HG03378 (cell line): ENCODE results near the gene PLA1A.
"Not testable (repeated sequence)": the region's sequence is repeated elsewhere in the genome, so short reads cannot be mapped to it uniquely, and the experiment has no call there.

Source experiments
- ATAC-seq: cut with Tn5 transposase; IDR thresholded peaks from one replicate; pipeline ENCODE4 v1.9.1; 2021; ENCODE audit warnings: mild to moderate bottlenecking, moderate library complexity; ENCODE audit not compliant: unreplicated experiment

PLA1A gene

DNA sequence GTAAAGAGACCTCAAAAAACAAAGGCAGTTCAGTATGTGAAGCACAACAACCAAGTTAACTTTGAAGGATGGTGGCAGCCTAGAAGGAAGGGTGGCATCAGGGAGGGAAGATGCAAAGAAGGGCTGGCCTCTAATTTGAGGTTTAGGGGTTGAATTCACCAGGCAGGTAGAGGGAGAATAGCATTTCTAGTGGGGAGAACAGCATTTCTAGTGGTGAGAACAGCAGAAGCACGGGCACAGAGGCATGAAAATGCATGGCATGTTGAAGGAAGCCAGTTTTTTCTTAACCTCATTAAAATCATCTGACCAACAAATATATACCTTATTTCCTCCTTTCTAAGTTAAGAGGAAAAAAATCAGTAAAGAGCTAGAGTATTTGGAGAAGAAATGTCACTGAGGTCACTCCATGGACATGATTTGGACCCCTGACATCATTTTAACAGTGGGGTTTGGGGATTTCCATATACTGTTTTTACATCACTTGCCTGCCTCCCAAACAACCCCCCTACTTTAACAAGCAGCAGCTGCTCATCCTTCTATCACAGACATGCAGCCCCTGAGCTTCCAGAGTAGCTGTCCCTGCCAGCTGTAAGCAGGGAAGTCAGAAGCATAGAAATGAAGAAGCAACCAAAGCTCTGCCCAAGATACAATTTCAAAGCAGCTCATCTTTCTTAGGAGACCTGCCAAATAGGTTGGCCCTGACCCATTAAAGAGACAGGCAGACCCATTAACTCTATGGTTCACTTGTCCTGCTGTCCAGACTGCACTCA is 65.1 kb downstream of the PLA1A start:
- no peak for ATAC-seq

DNA sequence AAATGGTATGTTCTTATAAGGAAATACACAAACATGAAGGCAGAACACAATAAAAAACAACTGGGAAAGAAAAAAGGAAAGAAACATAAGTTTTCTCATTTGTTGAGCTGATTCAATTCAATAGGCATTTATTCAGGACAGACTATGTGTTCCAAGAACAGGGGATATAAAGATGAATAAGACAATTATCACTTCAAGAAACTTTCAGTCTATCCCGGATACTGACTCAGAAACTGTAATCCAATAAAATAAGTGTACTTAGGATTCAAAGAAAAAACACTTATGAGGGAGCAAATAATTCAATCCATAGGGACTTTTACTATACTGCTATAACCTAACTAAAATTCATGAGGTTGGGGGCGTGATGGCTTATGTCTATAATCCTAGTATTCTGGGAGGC is 66.2 kb downstream of the PLA1A start:
- no peak for ATAC-seq

DNA sequence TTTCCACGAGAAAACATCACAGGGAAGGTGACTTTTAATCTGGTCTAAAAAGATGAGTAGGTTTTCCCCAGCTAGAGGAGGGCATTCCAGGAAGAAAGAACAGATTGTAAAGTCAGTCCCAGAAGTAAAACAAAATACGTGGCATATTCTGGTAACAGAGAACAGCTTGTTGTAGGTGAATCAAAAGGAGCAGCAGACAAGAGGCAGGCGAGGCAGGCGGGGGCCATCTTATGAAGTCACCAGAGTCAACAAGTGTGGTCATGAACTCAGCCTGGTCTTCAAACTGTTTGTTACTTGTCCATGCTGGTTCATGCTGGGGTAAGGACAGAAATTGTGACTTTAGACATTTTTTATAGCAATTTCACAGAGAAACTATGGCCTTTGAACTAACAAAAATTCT is 66.7 kb downstream of the PLA1A start:
- ATAC-seq, result no peak

DNA sequence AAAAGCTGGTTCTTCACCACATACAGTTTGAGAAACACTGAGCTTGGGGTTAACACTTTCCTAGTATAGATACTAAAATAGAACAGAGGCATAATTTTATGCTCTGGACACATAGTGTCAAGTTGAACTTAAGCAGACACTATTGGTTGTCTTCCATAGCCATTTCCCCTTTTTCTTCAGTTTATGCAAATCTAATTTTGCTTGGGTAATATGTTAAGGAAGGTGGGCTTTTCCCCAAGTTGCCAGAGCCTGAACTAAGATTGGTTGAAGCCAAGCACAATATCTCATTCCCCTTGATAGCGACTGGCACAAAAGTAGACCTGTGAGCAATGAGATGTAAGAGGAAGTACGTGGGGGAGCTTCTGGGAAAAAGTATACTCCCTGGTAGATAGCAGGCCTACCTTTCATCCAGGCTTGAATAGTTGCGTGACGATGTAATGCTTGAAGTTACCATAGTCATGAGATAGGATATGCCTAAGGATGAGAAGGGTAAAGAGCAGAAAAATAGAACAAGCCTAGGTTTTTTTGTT is 67.2 kb downstream of the PLA1A start:
- no peak for ATAC-seq

DNA sequence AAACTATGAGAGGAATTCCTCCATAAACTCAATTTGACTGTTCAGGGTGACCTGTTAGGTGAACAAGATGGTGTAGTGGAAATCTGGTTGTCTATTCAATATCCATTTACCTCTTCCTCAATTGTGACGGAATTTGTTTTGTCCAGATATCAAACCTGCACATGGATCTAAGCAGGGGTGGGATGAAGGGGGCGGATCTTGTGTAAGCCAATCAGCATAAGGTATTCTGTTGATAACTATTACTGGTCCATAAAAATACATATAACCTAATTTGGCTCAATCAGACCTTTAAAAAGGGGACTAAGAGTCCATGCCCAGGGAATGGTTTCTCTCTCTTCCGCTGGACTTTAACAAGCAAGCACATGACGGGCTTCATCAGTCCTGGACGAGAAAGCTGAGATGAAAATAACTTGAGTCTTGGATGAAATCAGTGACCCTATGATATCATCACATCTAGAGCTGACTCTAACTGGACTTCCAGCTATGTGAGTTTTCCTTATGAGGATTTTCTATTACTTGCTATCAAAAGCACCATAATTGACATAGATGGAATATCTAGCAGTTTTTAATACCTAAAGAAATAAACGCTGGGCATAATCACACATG is 68.4 kb downstream of the PLA1A start:
- ATAC-seq, result no peak

DNA sequence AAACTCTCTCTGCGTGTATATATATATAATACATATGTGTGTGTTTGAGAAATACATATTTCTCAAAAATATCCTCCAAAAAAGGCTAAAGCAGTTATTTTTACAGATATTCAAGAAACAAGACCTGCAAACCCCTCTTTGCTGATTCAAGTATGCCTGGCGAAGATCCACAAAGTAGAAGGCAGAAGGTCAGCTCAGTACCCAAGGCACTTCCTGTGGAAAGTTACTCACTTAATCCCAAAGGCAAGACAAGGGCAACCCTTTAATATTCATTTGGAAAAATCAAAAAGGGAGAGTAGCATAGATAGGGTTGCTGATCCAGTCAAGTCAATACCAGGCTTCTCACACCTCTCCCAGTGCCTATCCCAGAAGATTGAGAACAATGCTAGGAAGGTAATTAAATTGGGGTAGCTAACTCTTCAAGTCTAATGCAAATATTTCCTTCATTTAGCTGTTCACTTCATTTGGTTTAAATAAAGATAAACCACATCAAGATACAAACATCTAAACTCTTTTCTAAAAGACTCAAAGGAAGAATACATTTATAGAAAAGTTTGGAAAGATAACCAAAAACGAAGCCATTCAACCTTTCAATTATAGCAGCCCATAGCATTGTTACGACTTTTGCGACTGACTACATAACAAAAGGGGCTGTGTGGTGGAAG is 72.4 kb downstream of the PLA1A start:
- ATAC-seq, result no peak

DNA sequence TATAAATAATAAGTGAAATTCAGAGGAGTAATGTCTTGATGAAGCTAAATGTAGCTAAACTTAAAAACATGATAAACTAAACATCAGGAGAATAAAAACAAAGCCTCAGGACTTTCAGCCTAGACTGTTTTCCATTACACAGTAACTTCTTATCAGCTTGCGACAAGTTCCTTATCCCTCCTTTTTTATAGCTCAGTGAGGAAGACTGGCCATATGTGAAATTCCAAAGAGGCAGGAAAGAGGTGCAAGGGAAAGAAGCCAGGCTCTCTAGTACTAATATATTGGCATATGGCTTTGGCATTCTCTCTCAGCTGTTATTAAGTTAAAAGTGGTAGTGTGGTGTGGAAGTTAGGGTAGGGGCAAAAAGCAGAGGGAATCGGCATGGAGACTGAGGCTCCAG is 75.1 kb downstream of the PLA1A start:
- ATAC-seq, result no peak

DNA sequence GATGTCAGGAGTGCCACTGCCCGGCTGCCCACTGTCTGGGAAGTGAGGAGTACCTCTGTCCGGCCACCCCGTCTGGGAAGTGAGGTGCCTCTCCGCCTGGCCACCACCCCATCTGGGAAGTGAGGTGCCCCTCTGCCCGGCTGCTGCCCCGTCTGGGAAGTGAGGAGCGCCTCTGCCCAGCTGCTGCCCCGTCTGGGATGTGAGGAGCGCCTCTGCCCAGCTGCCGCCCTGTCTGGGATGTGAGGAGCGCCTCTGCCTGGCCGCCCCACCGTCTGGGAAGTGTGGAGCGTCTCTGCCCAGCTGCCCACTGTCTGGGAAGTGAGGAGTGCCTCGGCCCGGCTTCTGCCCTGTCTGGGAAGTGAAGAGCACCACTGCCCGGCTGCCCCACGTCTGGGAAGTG is 76.2 kb downstream of the PLA1A start:
- ATAC-seq, result no peak

DNA sequence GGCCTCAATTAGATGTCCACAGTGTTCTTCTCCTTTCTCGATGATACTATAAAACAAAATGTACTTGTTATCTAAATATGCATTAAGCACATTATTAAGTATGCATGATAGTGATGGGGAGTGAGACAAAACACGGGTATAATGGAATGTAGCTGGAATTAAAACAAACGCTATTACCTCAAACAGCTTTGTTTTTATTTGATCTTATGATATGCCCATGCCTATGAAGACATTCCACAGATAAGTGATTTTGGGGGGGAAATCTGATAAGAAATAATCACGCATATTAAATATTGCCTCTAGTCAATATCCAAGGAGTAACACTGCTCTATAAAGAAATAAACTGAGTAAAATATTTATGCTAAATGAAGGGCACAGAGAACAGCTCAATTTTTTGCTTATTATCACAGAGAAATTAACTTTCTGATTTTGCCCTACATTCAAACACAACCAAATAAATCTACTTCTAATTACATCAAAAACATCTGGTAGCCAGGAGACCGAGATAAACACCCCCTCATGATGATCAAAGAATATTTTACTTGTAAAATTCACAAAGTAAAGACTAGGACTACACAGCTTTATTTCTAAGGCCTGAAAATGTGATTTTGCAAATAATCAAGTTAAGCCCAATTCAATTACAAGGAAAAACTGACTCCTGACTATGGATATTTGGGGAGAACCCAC is 77.6 kb downstream of the PLA1A start:
- ATAC-seq, result no peak

DNA sequence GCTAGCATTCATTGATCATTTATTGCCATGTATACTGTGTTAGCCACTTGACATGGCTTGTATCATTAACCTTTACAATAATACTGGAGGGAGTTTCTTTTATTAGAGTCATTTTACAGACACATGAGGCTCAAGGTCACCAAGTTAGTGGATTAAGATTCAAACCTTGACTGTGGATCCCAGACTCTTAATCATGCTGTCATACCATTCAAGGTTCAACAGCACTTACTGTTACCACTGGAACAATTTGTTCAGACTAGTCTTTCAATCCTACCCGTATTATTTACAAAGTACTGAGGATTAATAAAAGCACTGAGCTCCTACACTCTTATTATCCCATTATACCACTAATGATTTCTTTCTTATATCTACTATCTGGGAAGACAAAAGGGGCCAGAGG is 78.3 kb downstream of the PLA1A start:
- ATAC-seq, result no peak

DNA sequence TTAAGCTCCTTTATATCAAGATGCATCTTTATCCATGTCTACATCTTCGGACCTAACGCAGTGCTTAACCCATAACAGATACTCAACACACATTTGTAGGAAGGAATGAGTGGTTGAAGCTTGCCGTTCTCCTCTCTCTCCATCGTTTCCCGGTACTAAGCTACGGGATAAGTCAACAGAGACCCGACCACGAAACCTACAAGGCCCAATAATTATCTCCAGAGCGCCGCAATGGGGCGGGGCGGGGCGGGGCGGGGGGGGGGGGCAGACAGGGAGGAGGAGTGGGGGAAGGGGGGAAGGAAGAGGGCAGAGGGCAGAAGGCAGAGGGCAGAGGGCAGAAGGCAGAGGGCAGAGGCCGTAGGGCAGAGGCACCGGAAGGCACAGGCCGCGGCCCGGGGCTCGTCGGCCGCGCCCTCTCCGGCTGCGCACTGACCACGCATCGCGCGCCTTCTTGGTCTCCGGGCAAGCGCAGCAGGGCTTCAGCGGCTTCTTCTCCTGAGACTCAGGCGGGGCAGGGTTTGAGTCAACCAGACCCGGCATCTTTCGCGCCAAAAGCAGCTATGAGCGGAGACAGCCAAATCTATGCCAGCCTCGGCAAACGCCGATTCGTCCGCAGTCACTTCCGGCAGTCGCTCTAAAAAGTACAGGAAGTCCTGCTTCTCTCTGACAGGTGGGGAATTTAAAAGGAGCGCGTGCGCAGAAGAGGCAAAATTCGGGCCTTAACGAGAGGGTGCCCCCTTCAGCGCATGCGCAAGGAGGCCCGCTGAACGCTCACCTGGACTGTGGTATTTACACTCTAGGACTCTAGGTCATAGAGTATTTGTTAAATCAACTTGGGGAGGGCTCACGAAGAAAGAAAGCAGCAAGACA is 79.3 kb downstream of the PLA1A start, which contains the start of gene COX17:
Gene COX17, minus strand, starts transcription at position 636 of the 870 bp plus-strand sequence. Its CDS starts 96 bp downstream, at position 540.
- peak; percentile 91 for ATAC-seq

DNA sequence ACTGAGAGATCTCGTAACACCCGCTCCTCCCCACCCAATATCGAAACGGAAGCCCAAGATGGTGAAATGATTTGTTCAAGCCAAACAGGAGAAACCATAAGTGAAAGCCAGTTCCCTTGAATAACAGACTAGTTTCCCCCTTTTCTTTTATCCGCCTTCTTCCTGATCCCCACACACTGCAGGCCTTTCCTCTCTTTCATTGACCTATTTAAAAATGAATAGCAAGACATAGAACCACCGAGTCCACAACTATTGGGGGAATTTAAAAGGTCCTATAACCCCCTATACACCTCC is 79.9 kb downstream of the PLA1A start:
- no peak for ATAC-seq

DNA sequence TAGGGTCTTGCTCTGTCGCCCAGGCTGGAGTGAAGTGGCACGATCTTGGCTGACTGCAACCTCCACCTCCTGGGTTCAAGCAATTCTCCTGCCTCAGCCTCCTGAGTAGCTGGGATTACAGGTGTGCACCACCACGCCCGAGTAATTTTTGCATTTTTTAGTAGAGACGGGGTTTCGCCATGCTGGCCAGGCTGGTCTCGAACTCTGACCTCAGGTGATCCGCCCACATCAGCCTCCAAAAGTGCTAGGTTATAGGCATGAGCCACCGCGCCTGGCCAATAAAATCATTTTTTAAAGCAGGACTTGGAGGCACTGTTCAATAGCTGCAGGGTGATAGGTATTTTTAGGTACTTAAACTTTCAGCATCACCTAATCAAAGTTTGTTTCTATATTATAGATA is 80.5 kb downstream of the PLA1A start:
- not testable (repeated sequence) for ATAC-seq
